ENCODE results near the gene ANKRD63. TPM values are rescaled to one million over a fixed set of nuclear protein-coding genes. Genes with fewer than 3 reads are reported as not detected.

Gene ANKRD63
- total RNA-seq, 2 donors from 2014 or later = not detected

- Mint-ChIP-seq H3K27ac (no peak overlapping the region), H3K9me3 (no peaks in the 10 kb centered on the region), H3K36me3 (no peaks in the 10 kb centered on the region)
- DNase-seq (ENCODE audit: low spot score in 2 of 2) (no peak), ATAC-seq (no peak)
Measured at GRCh38 chr15:40275954-40276353, 6.9 kb downstream of the ANKRD63 start.

GRCh38 chr15:40275523-40275922 is 7.3 kb downstream of the ANKRD63 start:
- Mint-ChIP-seq H3K27ac (no peak overlapping the region), H3K9me3 (no peaks in the 10 kb centered on the region), H3K36me3 (no peaks in the 10 kb centered on the region)
- ATAC-seq (no peak), DNase-seq (ENCODE audit: low spot score in 2 of 2) (no peak)

- Mint-ChIP-seq H3K27ac (no peak overlapping the region), H3K36me3 (no peaks in the 10 kb centered on the region)
- peak; percentile 84 to 95 for DNase-seq (ENCODE audit: low spot score in 2 of 2)
Measured at GRCh38 chr15:40274350-40275274, 8.3 kb downstream of the ANKRD63 start.

GRCh38 chr15:40273428-40273827 is 9.4 kb downstream of the ANKRD63 start:
- H3K36me3 Mint-ChIP-seq = no peaks in the 10 kb centered on the region
- ATAC-seq (no peak), DNase-seq (ENCODE audit: low spot score in 2 of 2) (no peak)
- H3K9me3 Mint-ChIP-seq = no peaks in the 10 kb centered on the region
- no peak overlapping the region for H3K27ac Mint-ChIP-seq

More at GRCh38 chr15:40274350-40275274, 8.3 kb downstream of the ANKRD63 start:
- H3K9me3 Mint-ChIP-seq = no peaks in the 10 kb centered on the region
- ATAC-seq = peak; percentile 73 to 75

- DNase-seq (ENCODE audit: low spot score in 2 of 2) = no peak
- ATAC-seq = peak in 1 of 2 donors; percentile 47
- Mint-ChIP-seq H3K36me3 (no peaks in the 10 kb centered on the region), H3K27ac (no peak overlapping the region), H3K9me3 (no peaks in the 10 kb centered on the region)
Measured at GRCh38 chr15:40272485-40273056, 10.3 kb downstream of the ANKRD63 start.

- DNase-seq (ENCODE audit: low spot score in 2 of 2) (no peak), ATAC-seq (no peak)
- H3K9me3 Mint-ChIP-seq = no peaks in the 10 kb centered on the region
- H3K36me3 Mint-ChIP-seq = no peaks in the 10 kb centered on the region
- no peak overlapping the region for H3K27ac Mint-ChIP-seq
Measured at GRCh38 chr15:40271685-40272484, 11.0 kb downstream of the ANKRD63 start.

- Mint-ChIP-seq H3K36me3 (no peaks in the 10 kb centered on the region), H3K9me3 (no peaks in the 10 kb centered on the region), H3K27ac (peak overlapping the region in 1 of 2 donors; percentile 68)
- no peak for DNase-seq (ENCODE audit: low spot score in 2 of 2)
- no peak for ATAC-seq
Measured at GRCh38 chr15:40270246-40270995, 12.4 kb downstream of the ANKRD63 start.

- ATAC-seq (no peak), DNase-seq (ENCODE audit: low spot score in 2 of 2) (no peak)
- no peak overlapping the region for H3K27ac Mint-ChIP-seq
- H3K9me3 Mint-ChIP-seq = no peaks in the 10 kb centered on the region
- no peaks in the 10 kb centered on the region for H3K36me3 Mint-ChIP-seq
Measured at GRCh38 chr15:40269604-40270003, 13.3 kb downstream of the ANKRD63 start.

- H3K27ac Mint-ChIP-seq = no peak overlapping the region
- ATAC-seq (no peak), DNase-seq (ENCODE audit: low spot score in 2 of 2) (no peak)
- H3K36me3 Mint-ChIP-seq = no peaks in the 10 kb centered on the region
- no peaks in the 10 kb centered on the region for H3K9me3 Mint-ChIP-seq
Measured at GRCh38 chr15:40267670-40268069, 15.2 kb downstream of the ANKRD63 start.

GRCh38 chr15:40266828-40267304 is 16.0 kb downstream of the ANKRD63 start:
- peak; percentile 57 to 77 for ATAC-seq
- no peak for DNase-seq (ENCODE audit: low spot score in 2 of 2)
- no peak overlapping the region for H3K27ac Mint-ChIP-seq
- H3K9me3 Mint-ChIP-seq = no peaks in the 10 kb centered on the region
- H3K36me3 Mint-ChIP-seq = no peaks in the 10 kb centered on the region

GRCh38 chr15:40265875-40266274 is 17.0 kb downstream of the ANKRD63 start:
- DNase-seq (ENCODE audit: low spot score in 2 of 2) = no peak
- no peak overlapping the region for H3K27ac Mint-ChIP-seq
- no peak for ATAC-seq
- no peaks in the 10 kb centered on the region for H3K36me3 Mint-ChIP-seq
- H3K9me3 Mint-ChIP-seq = no peaks in the 10 kb centered on the region

- no peak for DNase-seq (ENCODE audit: low spot score in 2 of 2)
- H3K9me3 Mint-ChIP-seq = no peaks in the 10 kb centered on the region
- H3K36me3 Mint-ChIP-seq = no peaks in the 10 kb centered on the region
- ATAC-seq = no peak
- H3K27ac Mint-ChIP-seq = no peak overlapping the region
Measured at GRCh38 chr15:40265355-40265754, 17.5 kb downstream of the ANKRD63 start.

- Mint-ChIP-seq H3K27ac (no peak overlapping the region), H3K36me3 (no peaks in the 10 kb centered on the region), H3K9me3 (no peaks in the 10 kb centered on the region)
- DNase-seq (ENCODE audit: low spot score in 2 of 2) (no peak), ATAC-seq (no peak)
Measured at GRCh38 chr15:40264321-40265153, 18.3 kb downstream of the ANKRD63 start.

- Mint-ChIP-seq H3K9me3 (no peaks in the 10 kb centered on the region), H3K27ac (peak overlapping the region in 1 of 2 donors; percentile 45), H3K36me3 (no peaks in the 10 kb centered on the region)
- ATAC-seq (peak in 1 of 2 donors; percentile 12), DNase-seq (ENCODE audit: low spot score in 2 of 2) (no peak)
Measured at GRCh38 chr15:40263024-40263754, 19.7 kb downstream of the ANKRD63 start.

GRCh38 chr15:40259021-40259420 is 23.8 kb downstream of the ANKRD63 start:
- no peaks in the 10 kb centered on the region for H3K36me3 Mint-ChIP-seq
- H3K9me3 Mint-ChIP-seq = no peaks in the 10 kb centered on the region
- H3K27ac Mint-ChIP-seq = no peak overlapping the region
- ATAC-seq (no peak), DNase-seq (ENCODE audit: low spot score in 2 of 2) (no peak)
